Muscle of leg (tissue), 11 donors: ENCODE measurements around the gene PLA2G4F. TPM values are rescaled to one million over a fixed set of nuclear protein-coding genes. Genes with fewer than 3 reads are reported as not detected.
A peak's percentile ranks its signal among the peaks of the same experiment; 100 is the strongest.

Experiments
- DNase-seq: peaks from one replicate; pipeline ENCODE4 v3.0.0; 2013
- H3K27ac ChIP-seq: one replicate; pipeline ENCODE4 v1.5.1; 2013; ENCODE audit warnings: mild to moderate bottlenecking, low read length, control low read depth
- H3K27me3 ChIP-seq: one replicate; pipeline ENCODE4 v1.6.1; 2013; ENCODE audit warnings: low read length; ENCODE audit not compliant: control insufficient read depth, insufficient read depth
- H3K36me3 ChIP-seq: one replicate; pipeline ENCODE4 v1.6.1; 2013; ENCODE audit warnings: low read length; ENCODE audit not compliant: control insufficient read depth, insufficient read depth
- H3K4me1 ChIP-seq: one replicate; pipeline ENCODE4 v1.6.1; 2013; ENCODE audit warnings: low read length; ENCODE audit not compliant: control insufficient read depth, insufficient read depth
- H3K4me3 ChIP-seq: one replicate; pipeline ENCODE4 v1.5.1; 2013; ENCODE audit warnings: low read length, control low read depth
- H3K9me3 ChIP-seq: replicated peaks from 2 replicates; pipeline ENCODE4 v1.6.1; 2013; ENCODE audit warnings: low read depth, low read length; ENCODE audit not compliant: control insufficient read depth
- WGBS: methylation state at CpG from one replicate; pipeline ENCODE4 v1.1.5; 2013; ENCODE audit warnings: missing lambda C conversion rate; ENCODE audit not compliant: insufficient coverage; 5-methylcytosine and 5-hydroxymethylcytosine counted together
- polyA plus RNA-seq, 8 donors: library from polyadenylated mRNA; unstranded; fragments of 120-200 nt; gene quantifications; one replicate each; pipeline versions ENCODE4 v1.2.1 to v1.2.3, GENCODE V29; 2013; ENCODE audit warnings: inconsistent platforms in 1 of 8, low replicate concordance in 1 of 8; ENCODE audit not compliant: insufficient read length in 8 of 8, insufficient read depth in 1 of 8
- total RNA-seq: library from RNA; stranded (reverse); fragments of 120-200 nt; gene quantifications from one replicate; pipeline ENCODE4 v1.2.4, GENCODE V29; 2013

PLA2G4F gene
- total and polyA plus RNA-seq, 9 donors, result 0.04 to 1.9 (median 0.23) TPM; not detected in 5

- no peaks in the 10 kb centered on the region for H3K4me1 ChIP-seq
- no peak for DNase-seq
- H3K36me3 ChIP-seq, result no peaks in the 10 kb centered on the region
- WGBS, result 83% methylated on average over 17 of the region's 21 CpGs
- H3K9me3 ChIP-seq, result no peaks in the 10 kb centered on the region
- H3K27ac ChIP-seq, result no peak overlapping the region
- H3K4me3 ChIP-seq, result no peak overlapping the region
- peaks cover 2% of the 10 kb centered on the region for H3K27me3 ChIP-seq
Measured at GRCh38 chr15:42141795-42142667, 14.4 kb downstream of the PLA2G4F start.

- Histone ChIP-seq H3K4me1 (no peaks in the 10 kb centered on the region), H3K27me3 (peaks cover 2% of the 10 kb centered on the region), H3K36me3 (no peaks in the 10 kb centered on the region), H3K4me3 (no peak overlapping the region), H3K27ac (no peak overlapping the region), H3K9me3 (no peaks in the 10 kb centered on the region)
- no peak for DNase-seq
- 95% methylated on average over 4 of the region's 7 CpGs for WGBS
Measured at GRCh38 chr15:42141246-42141645, 15.2 kb downstream of the PLA2G4F start.

GRCh38 chr15:42140383-42141070 lies 15.9 kb downstream of the PLA2G4F start:
- Histone ChIP-seq H3K27ac (no peak overlapping the region), H3K4me1 (no peaks in the 10 kb centered on the region), H3K27me3 (peaks cover 2% of the 10 kb centered on the region), H3K9me3 (no peaks in the 10 kb centered on the region), H3K36me3 (no peaks in the 10 kb centered on the region), H3K4me3 (no peak overlapping the region)
- DNase-seq, result no peak
- WGBS, result 72% methylated on average over 6 of the region's 8 CpGs

GRCh38 chr15:42139596-42139995 lies 16.8 kb downstream of the PLA2G4F start:
- 65% methylated on average over 4 of the region's 6 CpGs for WGBS
- DNase-seq, result no peak
- no peaks in the 10 kb centered on the region for H3K9me3 ChIP-seq
- no peaks in the 10 kb centered on the region for H3K4me1 ChIP-seq
- H3K27ac ChIP-seq, result no peak overlapping the region
- no peaks in the 10 kb centered on the region for H3K36me3 ChIP-seq
- H3K27me3 ChIP-seq, result peaks cover 2% of the 10 kb centered on the region
- no peak overlapping the region for H3K4me3 ChIP-seq

- Histone ChIP-seq H3K27ac (no peak overlapping the region), H3K36me3 (no peaks in the 10 kb centered on the region), H3K4me3 (no peak overlapping the region), H3K27me3 (no peaks in the 10 kb centered on the region), H3K9me3 (no peaks in the 10 kb centered on the region), H3K4me1 (no peaks in the 10 kb centered on the region)
- no peak for DNase-seq
- 63% methylated on average over 3 of the region's 3 CpGs for WGBS
Measured at GRCh38 chr15:42138968-42139386, 17.5 kb downstream of the PLA2G4F start.

- H3K36me3 ChIP-seq, result no peaks in the 10 kb centered on the region
- 79% methylated on average over 4 of the region's 4 CpGs for WGBS
- no peaks in the 10 kb centered on the region for H3K9me3 ChIP-seq
- no peaks in the 10 kb centered on the region for H3K27me3 ChIP-seq
- no peaks in the 10 kb centered on the region for H3K4me1 ChIP-seq
- H3K27ac ChIP-seq, result no peak overlapping the region
- no peak overlapping the region for H3K4me3 ChIP-seq
- DNase-seq, result no peak
Measured at GRCh38 chr15:42138411-42138810, 18.0 kb downstream of the PLA2G4F start.

- no peak overlapping the region for H3K27ac ChIP-seq
- WGBS, result 58% methylated on average over 8 of the region's 11 CpGs
- peak; percentile 82 for DNase-seq
- H3K9me3 ChIP-seq, result no peaks in the 10 kb centered on the region
- H3K27me3 ChIP-seq, result no peaks in the 10 kb centered on the region
- no peaks in the 10 kb centered on the region for H3K36me3 ChIP-seq
- no peaks in the 10 kb centered on the region for H3K4me1 ChIP-seq
- H3K4me3 ChIP-seq, result no peak overlapping the region
Measured at GRCh38 chr15:42137461-42138261, 18.8 kb downstream of the PLA2G4F start.

GRCh38 chr15:42136513-42136912 lies 19.9 kb downstream of the PLA2G4F start:
- no peaks in the 10 kb centered on the region for H3K27me3 ChIP-seq
- no peak overlapping the region for H3K27ac ChIP-seq
- DNase-seq, result no peak
- no peak overlapping the region for H3K4me3 ChIP-seq
- WGBS, result no CpG with 5 or more reads among the region's 11 CpGs
- H3K36me3 ChIP-seq, result no peaks in the 10 kb centered on the region
- H3K9me3 ChIP-seq, result no peaks in the 10 kb centered on the region
- H3K4me1 ChIP-seq, result peaks cover 10% of the 10 kb centered on the region

- no peaks in the 10 kb centered on the region for H3K36me3 ChIP-seq
- no CpG with 5 or more reads among the region's 1 CpG for WGBS
- H3K27me3 ChIP-seq, result peaks cover 6% of the 10 kb centered on the region
- no peak for DNase-seq
- H3K4me3 ChIP-seq, result no peak overlapping the region
- peaks cover 20% of the 10 kb centered on the region for H3K4me1 ChIP-seq
- H3K9me3 ChIP-seq, result no peaks in the 10 kb centered on the region
- H3K27ac ChIP-seq, result no peak overlapping the region
Measured at GRCh38 chr15:42135351-42135750, 21.1 kb downstream of the PLA2G4F start.
